Subcutaneous adipose tissue (tissue), 4 donors: Measurements from ENCODE around the gene AUTS2. TPM values are rescaled to one million over a fixed set of nuclear protein-coding genes. Genes with fewer than 3 reads are reported as not detected.

Experiments used
- CTCF ChIP-seq: fragments of 450-650 bp; IDR thresholded peaks from one replicate; pipeline ENCODE4 v1.5.1; 2016; ENCODE audit warnings: low read depth, mild to moderate bottlenecking, control low read depth, antibody characterized with exemption, moderate library complexity
- total RNA-seq, 4 donors: library from RNA; depleted of rRNA; stranded (reverse); fragments of >200 nt; gene quantifications; one replicate each; pipeline ENCODE4 v1.1.0, GENCODE V29; 2016

The AUTS2 gene
- total RNA-seq, 4 donors from 2014 or later, result 22.4 to 46.9 (median 27.4) TPM

DNA sequence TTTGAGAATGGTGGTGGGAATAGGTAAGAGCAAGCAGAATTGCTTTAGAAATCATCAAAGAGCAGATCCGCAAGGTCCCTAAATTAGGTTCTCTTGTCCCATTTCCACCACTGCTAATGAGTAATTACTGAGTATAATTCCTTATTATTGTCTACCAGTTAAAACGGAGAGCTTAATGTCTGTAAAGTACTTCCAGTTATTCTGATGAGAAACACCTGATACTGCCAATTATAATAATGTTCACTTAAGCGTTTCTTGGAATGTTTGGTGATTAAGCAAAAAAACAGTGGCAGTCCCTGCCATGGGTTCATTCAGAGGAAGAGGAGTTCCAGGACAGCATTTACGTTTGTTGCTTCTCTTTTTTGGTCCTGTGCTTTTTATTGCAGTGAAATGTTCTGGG, 1175.1 kb downstream of the AUTS2 start:
- no peak for TF ChIP-seq CTCF

- no peak for TF ChIP-seq CTCF
Observed at GRCh38 chr7:70774950-70775527, 1176.8 kb downstream of the AUTS2 start.

- no peak for TF ChIP-seq CTCF
Observed at GRCh38 chr7:70775570-70776156, 1177.4 kb downstream of the AUTS2 start.

GRCh38 chr7:70776627-70777101, 1178.4 kb downstream of the AUTS2 start:
- no peak for TF ChIP-seq CTCF

DNA sequence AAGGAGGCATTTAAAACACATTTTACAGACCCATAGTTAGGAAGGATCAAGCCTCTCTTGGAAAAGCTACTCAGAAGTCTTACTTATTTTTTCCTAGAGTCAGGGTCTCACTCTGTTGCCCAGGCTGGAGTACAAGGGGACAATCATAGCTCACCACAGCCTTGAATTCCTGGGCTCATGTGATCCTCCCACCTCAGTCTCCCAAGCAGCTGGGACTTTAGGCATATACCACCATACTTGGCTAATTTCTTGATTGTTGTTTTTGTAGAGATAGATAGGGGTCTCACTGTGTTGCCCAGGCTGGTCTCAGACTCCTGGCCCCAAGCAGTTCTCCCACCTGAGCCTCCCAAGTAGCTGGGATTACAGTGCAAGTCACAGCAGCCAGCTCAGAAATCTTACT, 1179.0 kb downstream of the AUTS2 start:
- TF ChIP-seq CTCF, result no peak

- TF ChIP-seq CTCF, result no peak
Observed at GRCh38 chr7:70778585-70778984, 1180.3 kb downstream of the AUTS2 start.

DNA sequence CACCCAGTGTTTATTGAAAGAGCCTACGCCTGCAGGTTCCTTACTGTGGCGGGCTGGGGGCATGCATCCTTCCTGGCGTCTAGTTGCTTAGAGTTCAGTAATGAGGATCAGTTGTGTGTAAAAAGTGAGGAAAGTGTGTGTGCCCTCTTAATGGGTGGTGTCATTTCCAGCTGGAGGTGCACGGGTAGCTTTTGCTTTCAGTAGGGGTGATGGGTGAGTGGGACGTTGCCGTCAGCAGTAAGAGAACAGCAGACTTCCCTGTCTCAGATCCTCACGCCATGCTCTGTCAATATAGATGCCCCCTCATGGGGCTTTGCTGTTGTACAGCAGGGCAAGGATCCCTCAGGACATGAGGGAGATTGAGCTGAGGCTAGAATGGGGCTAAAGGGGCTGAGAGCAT, 1181.0 kb downstream of the AUTS2 start:
- no peak for TF ChIP-seq CTCF
